ENCODE results near the gene ZFP30. TPM values are rescaled to one million over a fixed set of nuclear protein-coding genes. Genes with fewer than 3 reads are reported as not detected.

Gene ZFP30
- polyA plus RNA-seq, 3 donors: 0.28 to 0.85 (median 0.46) TPM

- peaks cover 3 to 18% of the 10 kb centered on the region in 2 donors for H3K36me3 Mint-ChIP-seq
Observed at GRCh38 chr19:37572203-37572602, 83.1 kb downstream of the ZFP30 start.

GRCh38 chr19:37565370-37565669, 89.9 kb downstream of the ZFP30 start:
- no peak overlapping the region for H3K4me3 Mint-ChIP-seq
- no peak overlapping the region for H3K27ac Mint-ChIP-seq
- H3K4me1 Mint-ChIP-seq: no peaks in the 10 kb centered on the region
- Histone ChIP-seq H3K36me3 (replicated peaks in 1 of 2; ENCODE audit: control insufficient read depth in 1 of 2, insufficient read depth in 2 of 2, low read length in 2 of 2) (peaks cover 0 to 19% of the 10 kb centered on the region in 2 donors), H3K4me2 (replicated peaks; ENCODE audit: extremely low read depth, low read length, poor library complexity, severe bottlenecking) (no peak overlapping the region), H2AFZ (ENCODE audit: insufficient read depth, low read depth, low read length, poor library complexity, severe bottlenecking) (no peak overlapping the region), H3K4me1 (ENCODE audit: control insufficient read depth in 1 of 2, insufficient read depth in 2 of 2, low read length in 2 of 2) (no peaks in the 10 kb centered on the region), H3K9me3 (replicated peaks in 1 of 2; ENCODE audit: control insufficient read depth in 1 of 2, insufficient read depth in 1 of 2, low read length in 2 of 2) (peaks cover 42 to 89% of the 10 kb centered on the region in 2 donors), H3K4me3 (replicated peaks in 1 of 3; ENCODE audit: low read depth in 2 of 3, low read length in 3 of 3) (peak overlapping the region in 1 of 3 experiments; percentile 30), H3K9ac (ENCODE audit: insufficient read depth, low read length, poor library complexity, severe bottlenecking) (no peak overlapping the region), H4K20me1 (ENCODE audit: insufficient read depth, low read length) (no peaks in the 10 kb centered on the region), H3K79me2 (ENCODE audit: insufficient read depth, low read length) (no peaks in the 10 kb centered on the region), H3K27ac (ENCODE audit: low read depth in 1 of 2, low read length in 2 of 2) (no peak overlapping the region), H3K27me3 (ENCODE audit: control insufficient read depth in 2 of 2, insufficient read depth in 2 of 2, low read length in 2 of 2) (no peaks in the 10 kb centered on the region)
- TF ChIP-seq CTCF (IDR thresholded peaks at IDR 0.05): no peak
- intact Hi-C loops (cut with micrococcal nuclease): no loop called here
- H3K36me3 Mint-ChIP-seq: peaks cover 5 to 18% of the 10 kb centered on the region in 2 donors
- no peak for DNase-seq
- H3K9me3 Mint-ChIP-seq: peaks cover 39 to 85% (median 78%) of the 10 kb centered on the region in 7 donors
- no peaks in the 10 kb centered on the region for H3K27me3 Mint-ChIP-seq (ENCODE audit: low read depth in 3 of 3)

More at GRCh38 chr19:37572203-37572602, 83.1 kb downstream of the ZFP30 start:
- no peaks in the 10 kb centered on the region for H4K20me1 ChIP-seq (ENCODE audit: insufficient read depth, low read length)
- Mint-ChIP-seq H3K4me1 (no peaks in the 10 kb centered on the region), H3K27me3 (ENCODE audit: low read depth in 3 of 3) (peaks cover 0 to 3% (median 0%) of the 10 kb centered on the region in 3 donors), H3K27ac (no peak overlapping the region), H3K9me3 (peaks cover 38 to 69% (median 62%) of the 10 kb centered on the region in 7 donors), H3K4me3 (no peak overlapping the region)
- peaks cover 28 to 31% of the 10 kb centered on the region in 2 donors for H3K9me3 ChIP-seq (replicated peaks in 1 of 2; ENCODE audit: control insufficient read depth in 1 of 2, insufficient read depth in 1 of 2, low read length in 2 of 2)
- H3K79me2 ChIP-seq (ENCODE audit: insufficient read depth, low read length): no peaks in the 10 kb centered on the region
- no peak for TF ChIP-seq CTCF (IDR thresholded peaks at IDR 0.05)
- intact Hi-C loops (cut with micrococcal nuclease): no loop called here
- H3K4me1 ChIP-seq (ENCODE audit: control insufficient read depth in 1 of 2, insufficient read depth in 2 of 2, low read length in 2 of 2): no peaks in the 10 kb centered on the region
- no peak overlapping the region for H3K9ac ChIP-seq (ENCODE audit: insufficient read depth, low read length, poor library complexity, severe bottlenecking)
- no peaks in the 10 kb centered on the region for H3K27me3 ChIP-seq (ENCODE audit: control insufficient read depth in 2 of 2, insufficient read depth in 2 of 2, low read length in 2 of 2)
- H2AFZ ChIP-seq (ENCODE audit: insufficient read depth, low read depth, low read length, poor library complexity, severe bottlenecking): no peak overlapping the region
- no peak for DNase-seq
- H3K36me3 ChIP-seq (replicated peaks in 1 of 2; ENCODE audit: control insufficient read depth in 1 of 2, insufficient read depth in 2 of 2, low read length in 2 of 2): peaks cover 0 to 9% of the 10 kb centered on the region in 2 donors
- no peak overlapping the region for H3K4me2 ChIP-seq (replicated peaks; ENCODE audit: extremely low read depth, low read length, poor library complexity, severe bottlenecking)
- no peak overlapping the region for H3K4me3 ChIP-seq (replicated peaks in 1 of 3; ENCODE audit: low read depth in 2 of 3, low read length in 3 of 3)
- H3K27ac ChIP-seq (ENCODE audit: low read depth in 1 of 2, low read length in 2 of 2): no peak overlapping the region

Measured in CD14-positive monocyte (primary cell).